Mesendoderm (in vitro differentiated cells): ENCODE results near the gene CD300LG.

ENCODE experiments used
- DNase-seq: peaks from one replicate; pipeline ENCODE4 v3.0.0; 2013
- H2AK5ac ChIP-seq: 2 replicates; pipeline ENCODE4 v1.6.1; 2013; ENCODE audit warnings: low read length, inconsistent platforms
- H2BK120ac ChIP-seq: 2 replicates; pipeline ENCODE4 v1.6.1; 2013; ENCODE audit warnings: low read depth, mild to moderate bottlenecking, low read length, moderate library complexity, mixed read lengths
- H2BK15ac ChIP-seq: replicated peaks from 2 replicates; pipeline ENCODE4 v1.6.1; 2013; ENCODE audit warnings: low read depth, mild to moderate bottlenecking, moderate library complexity
- H2BK5ac ChIP-seq: 2 replicates; pipeline ENCODE4 v1.6.1; 2013; ENCODE audit warnings: low read length, inconsistent platforms
- H3K18ac ChIP-seq: 2 replicates; pipeline ENCODE4 v1.6.1; 2013; ENCODE audit warnings: mild to moderate bottlenecking, low read length, mixed read lengths
- H3K23ac ChIP-seq: one replicate; pipeline ENCODE4 v1.6.1; 2013; ENCODE audit warnings: low read length
- H3K27ac ChIP-seq: 2 replicates; pipeline ENCODE4 v1.5.1; 2013; ENCODE audit warnings: low read depth, mild to moderate bottlenecking, inconsistent platforms, low read length, moderate library complexity
- H3K27me3 ChIP-seq: 2 replicates; pipeline ENCODE4 v1.6.1; 2013; ENCODE audit warnings: low read length, control low read depth, mild to moderate bottlenecking, inconsistent platforms; ENCODE audit not compliant: insufficient read depth, poor library complexity
- H3K36me3 ChIP-seq: 2 replicates; pipeline ENCODE4 v1.6.1; 2013; ENCODE audit warnings: low read length, inconsistent platforms; ENCODE audit not compliant: control insufficient read depth, insufficient read depth
- H3K4ac ChIP-seq: one replicate; pipeline ENCODE4 v1.6.1; 2013; ENCODE audit warnings: low read depth, mild to moderate bottlenecking, low read length, moderate library complexity
- H3K4me1 ChIP-seq: 2 replicates; pipeline ENCODE4 v1.6.1; 2013; ENCODE audit warnings: low read depth, low read length, inconsistent platforms; ENCODE audit not compliant: control insufficient read depth
- H3K4me2 ChIP-seq: 2 replicates; pipeline ENCODE4 v1.6.1; 2013; ENCODE audit warnings: low read length
- H3K4me3 ChIP-seq: 2 replicates; pipeline ENCODE4 v1.5.1; 2013; ENCODE audit warnings: mild to moderate bottlenecking, low read length
- H3K56ac ChIP-seq: one replicate; pipeline ENCODE4 v1.6.1; 2013; ENCODE audit warnings: low read length
- H3K79me1 ChIP-seq: 2 replicates; pipeline ENCODE4 v1.6.1; 2013; ENCODE audit warnings: low read length, inconsistent platforms
- H3K79me2 ChIP-seq: 2 replicates; pipeline ENCODE4 v1.6.1; 2013; ENCODE audit warnings: mild to moderate bottlenecking, low read length; ENCODE audit not compliant: control insufficient read depth, insufficient read depth
- H3K9ac ChIP-seq: 2 replicates; pipeline ENCODE4 v1.6.1; 2013; ENCODE audit warnings: low read length, inconsistent platforms
- H4K5ac ChIP-seq: one replicate; pipeline ENCODE4 v1.6.1; 2013; ENCODE audit warnings: low read length
- H4K8ac ChIP-seq: one replicate; pipeline ENCODE4 v1.6.1; 2013; ENCODE audit warnings: low read depth, mild to moderate bottlenecking, control low read depth, low read length, moderate library complexity
- WGBS: extraction: QIAGEN DNeasy Blood & Tissue Kit; methylation state at CpG from one replicate; pipeline ENCODE4 v1.1.7; 2013; ENCODE audit warnings: low lambda C conversion rate, missing lambda C conversion rate; ENCODE audit not compliant: insufficient coverage; ENCODE audit errors: extremely low coverage; 5-methylcytosine and 5-hydroxymethylcytosine counted together

Gene CD300LG

DNA sequence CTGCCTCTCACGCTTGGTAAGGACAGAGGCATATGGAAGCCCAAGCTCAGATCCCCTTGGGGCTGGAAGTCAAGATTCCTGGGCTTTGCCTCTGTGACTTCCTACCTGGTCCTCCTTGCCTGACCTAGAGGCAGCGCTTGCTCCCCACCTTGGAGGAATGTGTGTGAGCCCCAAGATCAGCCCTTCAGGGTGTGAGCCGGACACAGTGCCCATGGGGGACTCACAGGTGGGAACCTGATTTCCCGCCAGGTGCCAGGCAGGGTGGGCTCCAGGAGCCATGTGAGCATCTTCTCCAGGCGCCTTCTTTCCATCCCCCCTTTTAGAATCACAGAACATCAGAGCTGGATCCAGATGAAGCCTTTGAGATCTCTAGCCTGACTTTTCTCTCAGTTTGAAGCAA lies 10.2 kb downstream of the CD300LG start:
- no peak overlapping the region for H3K23ac ChIP-seq
- H3K4me1 ChIP-seq = no peaks in the 10 kb centered on the region
- H3K36me3 ChIP-seq = no peaks in the 10 kb centered on the region
- H3K27me3 ChIP-seq = no peaks in the 10 kb centered on the region
- DNase-seq = no peak
- no peak overlapping the region for H3K9ac ChIP-seq
- no peak overlapping the region for H2BK120ac ChIP-seq
- H3K79me1 ChIP-seq = no peaks in the 10 kb centered on the region
- no peak overlapping the region for H4K8ac ChIP-seq
- H2AK5ac ChIP-seq = no peak overlapping the region
- H2BK15ac ChIP-seq = no peak overlapping the region
- H4K5ac ChIP-seq = no peak overlapping the region
- no peak overlapping the region for H3K4me2 ChIP-seq
- no peaks in the 10 kb centered on the region for H3K79me2 ChIP-seq
- H3K4ac ChIP-seq = no peak overlapping the region
- H2BK5ac ChIP-seq = no peak overlapping the region
- no CpG with 5 or more reads among the region's 5 CpGs for WGBS
- H3K27ac ChIP-seq = no peak overlapping the region
- no peak overlapping the region for H3K56ac ChIP-seq
- no peak overlapping the region for H3K18ac ChIP-seq
- no peak overlapping the region for H3K4me3 ChIP-seq

DNA sequence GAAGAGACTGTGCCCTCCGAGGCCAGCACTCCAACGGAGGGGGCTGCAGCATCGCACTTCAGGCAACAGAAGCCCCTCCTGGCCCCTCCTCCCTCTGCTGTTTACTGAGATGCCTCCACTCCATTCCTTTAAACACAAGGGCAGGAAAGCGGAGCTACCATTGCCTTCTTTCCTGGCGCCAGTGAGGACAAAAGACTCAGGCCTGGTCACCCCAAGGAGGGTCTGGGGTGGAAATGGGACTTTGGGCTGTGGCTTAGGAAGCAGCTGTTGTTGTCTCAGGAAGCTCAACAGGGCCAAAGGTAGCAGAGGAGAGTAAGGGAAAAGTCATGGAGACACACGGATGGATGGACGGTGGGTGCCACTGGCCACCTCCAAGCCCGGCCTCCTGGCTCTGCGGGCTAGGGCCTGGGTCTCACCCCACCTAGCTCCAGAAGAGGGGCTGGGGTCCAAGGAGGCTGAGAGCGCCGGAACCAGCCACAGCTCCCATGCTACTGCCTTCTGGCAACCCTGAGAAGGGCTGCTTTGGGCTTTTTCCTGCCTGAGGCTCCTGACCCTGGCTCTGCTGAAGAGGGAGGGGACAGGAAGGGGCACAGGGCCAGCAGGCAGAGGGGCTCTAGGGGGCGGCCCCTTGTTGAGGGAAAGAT lies 11.1 kb downstream of the CD300LG start:
- H3K9ac ChIP-seq = no peak overlapping the region
- no peak overlapping the region for H3K18ac ChIP-seq
- no peak overlapping the region for H3K4me2 ChIP-seq
- no peak overlapping the region for H2BK120ac ChIP-seq
- H3K23ac ChIP-seq = no peak overlapping the region
- no peaks in the 10 kb centered on the region for H3K27me3 ChIP-seq
- no peak overlapping the region for H3K4ac ChIP-seq
- H3K79me2 ChIP-seq = no peaks in the 10 kb centered on the region
- H2AK5ac ChIP-seq = no peak overlapping the region
- no CpG with 5 or more reads among the region's 12 CpGs for WGBS
- no peaks in the 10 kb centered on the region for H3K4me1 ChIP-seq
- no peaks in the 10 kb centered on the region for H3K79me1 ChIP-seq
- DNase-seq = no peak
- no peak overlapping the region for H2BK5ac ChIP-seq
- H3K36me3 ChIP-seq = no peaks in the 10 kb centered on the region
- H3K56ac ChIP-seq = no peak overlapping the region
- no peak overlapping the region for H4K8ac ChIP-seq
- no peak overlapping the region for H2BK15ac ChIP-seq
- H3K27ac ChIP-seq = no peak overlapping the region
- H4K5ac ChIP-seq = no peak overlapping the region
- no peak overlapping the region for H3K4me3 ChIP-seq

DNA sequence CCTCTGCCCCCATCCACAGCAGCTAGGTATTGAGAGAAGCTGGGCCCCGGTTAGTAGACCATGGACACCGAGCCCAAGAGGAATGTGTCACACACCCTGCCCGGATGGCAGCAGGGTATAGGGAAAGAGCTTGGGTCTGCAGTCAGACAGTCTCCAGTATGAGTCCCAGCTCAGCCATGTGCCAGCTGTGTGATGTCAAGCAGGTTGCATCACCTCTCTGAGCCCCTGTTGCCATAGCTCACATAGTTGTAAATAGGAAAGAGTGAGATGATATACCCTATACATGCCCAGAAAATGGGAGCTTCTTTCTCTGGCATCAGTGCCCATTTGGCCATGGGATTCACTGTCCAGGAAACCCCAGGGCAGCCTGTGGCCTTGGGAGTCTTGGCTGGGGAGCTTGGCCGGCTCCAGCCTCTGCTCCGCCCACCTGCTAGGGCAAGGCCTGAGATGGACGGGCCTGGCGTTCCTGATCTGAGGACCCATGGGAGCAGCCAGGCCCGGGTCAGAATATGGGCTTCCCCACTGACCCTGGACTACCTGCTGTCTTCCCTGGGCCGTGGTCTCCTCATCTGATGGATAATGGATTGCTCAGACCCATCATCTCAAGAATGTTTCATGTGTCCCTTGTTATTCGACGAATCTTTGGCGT lies 13.2 kb downstream of the CD300LG start:
- no peak overlapping the region for H3K4me3 ChIP-seq
- WGBS = no CpG with 5 or more reads among the region's 12 CpGs
- H3K79me1 ChIP-seq = no peaks in the 10 kb centered on the region
- no peak overlapping the region for H3K27ac ChIP-seq
- no peak overlapping the region for H2BK120ac ChIP-seq
- no peak overlapping the region for H3K56ac ChIP-seq
- no peak for DNase-seq
- no peak overlapping the region for H2AK5ac ChIP-seq
- H3K9ac ChIP-seq = no peak overlapping the region
- H3K18ac ChIP-seq = no peak overlapping the region
- no peaks in the 10 kb centered on the region for H3K79me2 ChIP-seq
- H3K4me1 ChIP-seq = no peaks in the 10 kb centered on the region
- H2BK5ac ChIP-seq = no peak overlapping the region
- no peaks in the 10 kb centered on the region for H3K27me3 ChIP-seq
- no peak overlapping the region for H2BK15ac ChIP-seq
- H4K8ac ChIP-seq = no peak overlapping the region
- no peak overlapping the region for H3K23ac ChIP-seq
- no peaks in the 10 kb centered on the region for H3K36me3 ChIP-seq
- no peak overlapping the region for H3K4me2 ChIP-seq
- no peak overlapping the region for H4K5ac ChIP-seq
- no peak overlapping the region for H3K4ac ChIP-seq

DNA sequence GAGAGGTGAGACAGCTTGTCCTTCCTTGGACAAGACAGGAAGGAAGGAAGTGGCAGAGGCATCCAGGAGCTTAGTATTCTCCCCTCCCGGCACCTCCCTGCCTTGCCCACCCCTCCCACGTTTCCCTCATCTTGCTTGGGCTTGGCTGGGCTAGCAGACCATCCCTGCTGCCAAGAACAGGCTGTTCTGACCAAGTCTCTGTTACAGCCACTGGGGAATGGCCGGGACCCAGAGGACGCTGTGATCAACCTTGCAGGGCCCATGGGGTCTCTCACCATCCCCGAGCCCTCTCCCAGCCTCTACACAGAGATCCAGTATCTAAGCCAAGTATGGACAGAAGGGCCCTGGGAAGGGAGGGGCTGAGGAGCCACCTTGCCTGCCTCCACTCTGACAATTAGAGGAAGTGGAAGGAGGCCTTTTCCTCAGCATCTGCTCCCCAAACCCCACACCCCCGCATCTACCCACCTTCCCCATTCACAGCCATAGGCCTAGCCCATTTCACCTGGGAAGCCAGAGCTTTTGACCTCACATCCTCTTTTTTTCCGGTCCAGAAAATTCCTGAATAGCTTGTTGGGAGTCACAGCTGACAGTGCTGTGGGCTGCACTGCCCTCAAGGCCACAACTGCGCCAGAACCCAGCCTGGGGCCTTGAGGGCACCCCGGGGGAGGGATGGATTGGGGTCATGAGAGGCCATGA lies 14.1 kb downstream of the CD300LG start:
- H3K36me3 ChIP-seq = no peaks in the 10 kb centered on the region

DNA sequence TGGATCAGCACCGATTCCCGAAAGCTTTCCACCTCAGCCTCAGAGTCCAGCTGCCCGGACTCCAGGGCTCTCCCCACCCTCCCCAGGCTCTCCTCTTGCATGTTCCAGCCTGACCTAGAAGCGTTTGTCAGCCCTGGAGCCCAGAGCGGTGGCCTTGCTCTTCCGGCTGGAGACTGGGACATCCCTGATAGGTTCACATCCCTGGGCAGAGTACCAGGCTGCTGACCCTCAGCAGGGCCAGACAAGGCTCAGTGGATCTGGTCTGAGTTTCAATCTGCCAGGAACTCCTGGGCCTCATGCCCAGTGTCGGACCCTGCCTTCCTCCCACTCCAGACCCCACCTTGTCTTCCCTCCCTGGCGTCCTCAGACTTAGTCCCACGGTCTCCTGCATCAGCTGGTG lies 15.0 kb downstream of the CD300LG start:
- Histone ChIP-seq H3K79me1 (no peaks in the 10 kb centered on the region), H3K79me2 (no peaks in the 10 kb centered on the region), H3K4me1 (no peaks in the 10 kb centered on the region), H4K8ac (no peak overlapping the region), H3K9ac (no peak overlapping the region), H4K5ac (no peak overlapping the region), H3K18ac (no peak overlapping the region), H3K27ac (no peak overlapping the region), H3K4ac (no peak overlapping the region), H2BK15ac (no peak overlapping the region), H2AK5ac (no peak overlapping the region), H3K56ac (no peak overlapping the region), H3K36me3 (no peaks in the 10 kb centered on the region), H2BK5ac (no peak overlapping the region), H3K4me3 (no peak overlapping the region), H3K4me2 (no peak overlapping the region), H3K27me3 (no peaks in the 10 kb centered on the region), H2BK120ac (no peak overlapping the region), H3K23ac (no peak overlapping the region)
- whole genome bisulfite sequencing = no CpG with 5 or more reads among the region's 9 CpGs
- no peak for DNase-seq

More for the DNA sequence above, 14.1 kb downstream of the CD300LG start:
- H3K79me1 ChIP-seq = no peaks in the 10 kb centered on the region
- H3K27me3 ChIP-seq = no peaks in the 10 kb centered on the region
- H2BK120ac ChIP-seq = no peak overlapping the region
- no CpG with 5 or more reads among the region's 9 CpGs for WGBS
- H3K56ac ChIP-seq = no peak overlapping the region
- H4K5ac ChIP-seq = no peak overlapping the region
- DNase-seq = no peak
- H3K9ac ChIP-seq = no peak overlapping the region
- H4K8ac ChIP-seq = no peak overlapping the region
- no peak overlapping the region for H2BK15ac ChIP-seq
- H3K27ac ChIP-seq = no peak overlapping the region
- no peaks in the 10 kb centered on the region for H3K4me1 ChIP-seq
- H3K18ac ChIP-seq = no peak overlapping the region
- no peak overlapping the region for H2BK5ac ChIP-seq
- no peak overlapping the region for H3K23ac ChIP-seq
- no peak overlapping the region for H2AK5ac ChIP-seq
- H3K4ac ChIP-seq = no peak overlapping the region
- H3K79me2 ChIP-seq = no peaks in the 10 kb centered on the region
- no peak overlapping the region for H3K4me2 ChIP-seq
- H3K4me3 ChIP-seq = no peak overlapping the region
